OCI-LY3 (cell line): Measurements from ENCODE around the gene SPECC1L.
"Not testable (repeated sequence)": the region's sequence is repeated elsewhere in the genome, so short reads cannot be mapped to it uniquely, and the experiment has no call there.

Experiments used
- EZH2phosphoT487 ChIP-seq: fragments of 200-600 bp; shearing (Covaris generic); IDR thresholded peaks from 2 replicates; pipeline ENCODE4 v1.6.1; 2018; ENCODE audit warnings: antibody characterized with exemption, mixed run types, low read depth
- TF ChIP-seq, protein P1 (sequence below): fragments of 200-600, 300-600 bp; sonication (generic); IDR thresholded peaks from 2 replicates; pipeline ENCODE4 v1.5.1; 2014; ENCODE audit warnings: antibody characterized with exemption, low read length, low read depth

DNA sequence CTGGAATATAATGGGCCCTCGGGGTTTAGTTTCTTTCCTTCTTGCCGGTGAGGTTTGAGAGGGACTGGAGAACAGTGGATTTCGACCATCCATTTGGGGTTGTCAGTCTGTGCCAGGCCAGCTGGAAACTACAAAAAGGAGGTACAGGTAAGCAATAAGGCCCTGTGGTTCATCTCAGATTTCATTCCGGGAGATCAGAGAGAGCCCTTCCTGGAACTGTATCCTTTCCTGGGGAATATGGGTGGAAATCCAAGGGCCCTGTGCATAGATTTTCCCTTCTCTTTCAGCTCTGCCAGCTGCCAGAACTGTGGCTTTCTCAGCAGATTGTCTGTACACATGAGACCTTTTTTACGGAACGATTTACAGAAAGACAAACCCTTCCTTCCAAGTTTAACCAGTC is 17.2 kb downstream of the SPECC1L start:
- TF ChIP-seq, protein P1, sequence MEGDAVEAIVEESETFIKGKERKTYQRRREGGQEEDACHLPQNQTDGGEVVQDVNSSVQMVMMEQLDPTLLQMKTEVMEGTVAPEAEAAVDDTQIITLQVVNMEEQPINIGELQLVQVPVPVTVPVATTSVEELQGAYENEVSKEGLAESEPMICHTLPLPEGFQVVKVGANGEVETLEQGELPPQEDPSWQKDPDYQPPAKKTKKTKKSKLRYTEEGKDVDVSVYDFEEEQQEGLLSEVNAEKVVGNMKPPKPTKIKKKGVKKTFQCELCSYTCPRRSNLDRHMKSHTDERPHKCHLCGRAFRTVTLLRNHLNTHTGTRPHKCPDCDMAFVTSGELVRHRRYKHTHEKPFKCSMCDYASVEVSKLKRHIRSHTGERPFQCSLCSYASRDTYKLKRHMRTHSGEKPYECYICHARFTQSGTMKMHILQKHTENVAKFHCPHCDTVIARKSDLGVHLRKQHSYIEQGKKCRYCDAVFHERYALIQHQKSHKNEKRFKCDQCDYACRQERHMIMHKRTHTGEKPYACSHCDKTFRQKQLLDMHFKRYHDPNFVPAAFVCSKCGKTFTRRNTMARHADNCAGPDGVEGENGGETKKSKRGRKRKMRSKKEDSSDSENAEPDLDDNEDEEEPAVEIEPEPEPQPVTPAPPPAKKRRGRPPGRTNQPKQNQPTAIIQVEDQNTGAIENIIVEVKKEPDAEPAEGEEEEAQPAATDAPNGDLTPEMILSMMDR: not testable (repeated sequence)
- not testable (repeated sequence) for TF ChIP-seq EZH2phosphoT487
